ENCODE measurements around the gene KRT23. TPM values are rescaled to one million over a fixed set of nuclear protein-coding genes. Genes with fewer than 3 reads are reported as not detected.
A peak's percentile ranks its signal among the peaks of the same experiment; 100 is the strongest.

The KRT23 gene
- total and polyA plus RNA-seq, 2 experiments from 2014 or later: not detected

GRCh38 chr17:40966848-40967247, 29.4 kb upstream of the KRT23 start, which contains the start of gene KRT39:
Gene KRT39, minus strand, starts transcription at chr17:40966948. Its CDS starts 92 bp downstream, at chr17:40966856.
- Histone ChIP-seq H3K9me2 (ENCODE audit: insufficient read depth) (no peaks in the 10 kb centered on the region), H3K79me2 (replicated peaks; ENCODE audit: insufficient read depth) (no peaks in the 10 kb centered on the region), H4K20me1 (replicated peaks; ENCODE audit: insufficient read depth) (no peaks in the 10 kb centered on the region), H3K4me1 (ENCODE audit: insufficient read depth) (no peaks in the 10 kb centered on the region), H3F3A (replicated peaks; ENCODE audit: low read depth) (no peaks in the 10 kb centered on the region), H3K27ac (ENCODE audit: low read depth) (no peak within 1 kb of the TSS), H3K4me2 (no peak within 1 kb of the TSS), H3K36me3 (ENCODE audit: insufficient read depth) (no peaks in the 10 kb centered on the region), H2AFZ (no peak within 1 kb of the TSS), H3K4me3 (no peak within 1 kb of the TSS), H3K27me3 (ENCODE audit: insufficient read depth) (no peaks in the 10 kb centered on the region)
- H3K9me3 Mint-ChIP-seq: peaks cover 4% of the 10 kb centered on the region; the same call in 2 of the 3 replicates
- DNase-seq (ENCODE audit: low spot score) (no peak), ATAC-seq (no peak)
- H3K27me3 Mint-ChIP-seq (ENCODE audit: insufficient read depth, low read depth, poor library complexity): peaks cover 3% of the 10 kb centered on the region
- TF ChIP-seq POLR2AphosphoS5 (IDR thresholded peaks at IDR 0.05; ENCODE audit: low read depth): no peak
- H3K36me3 Mint-ChIP-seq (ENCODE audit: low read depth): no peaks in the 10 kb centered on the region
- H3K4me3 Mint-ChIP-seq: no peak within 1 kb of the TSS
- H3K27ac Mint-ChIP-seq: no peak within 1 kb of the TSS
- no peaks in the 10 kb centered on the region for H3K4me1 Mint-ChIP-seq

- Histone ChIP-seq H2AFZ (no peak overlapping the region), H3K79me2 (replicated peaks; ENCODE audit: insufficient read depth) (no peaks in the 10 kb centered on the region), H3K27me3 (ENCODE audit: insufficient read depth) (no peaks in the 10 kb centered on the region), H3F3A (replicated peaks; ENCODE audit: low read depth) (no peaks in the 10 kb centered on the region), H3K36me3 (ENCODE audit: insufficient read depth) (no peaks in the 10 kb centered on the region), H3K4me2 (no peak overlapping the region), H3K9me2 (ENCODE audit: insufficient read depth) (0 out of 2 replicates have a peak, but pooled peaks cover 3% of the 10 kb centered on the region), H3K4me3 (no peak overlapping the region), H3K4me1 (ENCODE audit: insufficient read depth) (peaks cover 11% of the 10 kb centered on the region; the same call in 1 of the 2 replicates), H4K20me1 (replicated peaks; ENCODE audit: insufficient read depth) (no peaks in the 10 kb centered on the region), H3K27ac (ENCODE audit: low read depth) (no peak overlapping the region)
- DNase-seq (ENCODE audit: low spot score) (peak; percentile 55), ATAC-seq (peak; percentile 36)
- Mint-ChIP-seq H3K27ac (no peak overlapping the region), H3K36me3 (ENCODE audit: low read depth) (no peaks in the 10 kb centered on the region), H3K4me1 (peaks cover 8% of the 10 kb centered on the region), H3K27me3 (ENCODE audit: insufficient read depth, low read depth, poor library complexity) (peaks cover 3% of the 10 kb centered on the region), H3K4me3 (no peak overlapping the region), H3K9me3 (no peaks in the 10 kb centered on the region; the same call in 2 of the 3 replicates)
- no peak for TF ChIP-seq ZNF114 (CRISPR knock-in tag; IDR thresholded peaks at IDR 0.05)
- TF ChIP-seq CTCF (conservative IDR thresholded peaks at IDR 0.05; ENCODE audit: low read depth in 2 of 2): peak; percentile 58 to 82
- TF ChIP-seq ETS1 (IDR thresholded peaks at IDR 0.05): no peak
- no peak for TF ChIP-seq NANOG (IDR thresholded peaks at IDR 0.05; ENCODE audit: borderline replicate concordance)
- TF ChIP-seq ZNF462 (CRISPR knock-in tag; IDR thresholded peaks at IDR 0.05): no peak
Measured at GRCh38 chr17:40963838-40964237, 26.4 kb upstream of the KRT23 start.

Data from GM23338 (cell line).